HG03439 (cell line): Measurements from ENCODE around the gene ZNF724.
A peak's percentile ranks its signal among the peaks of the same experiment; 100 is the strongest.
"Not testable (repeated sequence)": the region's sequence is repeated elsewhere in the genome, so short reads cannot be mapped to it uniquely, and the experiment has no call there.

ENCODE experiments used
- ATAC-seq: cut with Tn5 transposase; IDR thresholded peaks from one replicate; pipeline ENCODE4 v1.9.1; 2021; ENCODE audit warnings: mild to moderate bottlenecking, moderate library complexity; ENCODE audit not compliant: unreplicated experiment

Gene ZNF724

GRCh38 chr19:23249911-23250649, at the start of gene ZNF724:
Gene ZNF724 (minus strand): TSS chr19:23250394. CDS start chr19:23250242, 152 bp downstream.
- peak; percentile 98 for ATAC-seq

GRCh38 chr19:23294141-23294540, 43.9 kb upstream of the ZNF724 start:
- no peak for ATAC-seq

GRCh38 chr19:23289966-23290365, 39.8 kb upstream of the ZNF724 start:
- not testable (repeated sequence) for ATAC-seq

GRCh38 chr19:23287620-23288019, 37.4 kb upstream of the ZNF724 start:
- no peak for ATAC-seq

GRCh38 chr19:23286477-23286876, 36.3 kb upstream of the ZNF724 start:
- ATAC-seq: no peak

DNA sequence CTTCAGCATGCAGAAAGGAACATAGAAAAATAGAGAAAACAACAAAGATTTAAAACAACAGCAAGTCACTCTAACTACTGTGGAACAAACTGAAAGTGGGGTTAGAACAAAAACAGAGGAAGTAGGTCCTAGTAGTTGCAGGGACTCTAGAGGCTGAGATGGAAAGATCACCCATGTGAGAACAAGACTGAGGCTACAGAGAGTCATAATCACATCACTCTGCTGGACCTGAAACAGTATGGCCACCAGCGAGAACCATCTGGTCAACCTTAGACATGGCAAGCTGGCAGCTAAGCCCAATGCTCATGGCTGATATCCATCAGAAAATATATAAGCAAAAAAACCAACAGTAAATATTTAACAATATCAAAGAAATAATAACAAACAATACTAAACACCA, 35.8 kb upstream of the ZNF724 start:
- no peak for ATAC-seq

DNA sequence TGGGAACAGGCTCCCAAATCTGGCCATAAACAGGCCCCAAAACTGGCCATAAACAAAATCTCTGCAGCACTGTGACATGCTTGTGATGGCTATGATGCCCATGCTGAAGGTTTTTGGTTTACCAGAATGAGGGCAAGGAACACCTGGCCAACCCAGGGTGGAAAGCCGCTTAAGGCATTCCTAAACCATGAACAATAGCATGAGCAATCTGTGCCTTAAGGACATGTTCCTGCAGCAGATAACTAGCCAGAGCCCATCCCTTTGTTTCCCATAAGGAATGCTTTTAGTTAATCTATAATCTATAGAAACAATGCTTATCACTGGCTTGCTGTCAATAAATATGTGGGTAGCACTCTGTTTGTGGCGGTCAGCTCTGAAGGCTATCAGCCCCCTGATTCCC, 35.1 kb upstream of the ZNF724 start:
- not testable (repeated sequence) for ATAC-seq

GRCh38 chr19:23283925-23284324, 33.7 kb upstream of the ZNF724 start:
- no peak for ATAC-seq

- ATAC-seq: no peak
These were observed 31.6 kb upstream of the ZNF724 start for GRCh38 chr19:23281663-23282276.

- ATAC-seq: not testable (repeated sequence)
These were observed 27.9 kb upstream of the ZNF724 start for GRCh38 chr19:23278118-23278517.

DNA sequence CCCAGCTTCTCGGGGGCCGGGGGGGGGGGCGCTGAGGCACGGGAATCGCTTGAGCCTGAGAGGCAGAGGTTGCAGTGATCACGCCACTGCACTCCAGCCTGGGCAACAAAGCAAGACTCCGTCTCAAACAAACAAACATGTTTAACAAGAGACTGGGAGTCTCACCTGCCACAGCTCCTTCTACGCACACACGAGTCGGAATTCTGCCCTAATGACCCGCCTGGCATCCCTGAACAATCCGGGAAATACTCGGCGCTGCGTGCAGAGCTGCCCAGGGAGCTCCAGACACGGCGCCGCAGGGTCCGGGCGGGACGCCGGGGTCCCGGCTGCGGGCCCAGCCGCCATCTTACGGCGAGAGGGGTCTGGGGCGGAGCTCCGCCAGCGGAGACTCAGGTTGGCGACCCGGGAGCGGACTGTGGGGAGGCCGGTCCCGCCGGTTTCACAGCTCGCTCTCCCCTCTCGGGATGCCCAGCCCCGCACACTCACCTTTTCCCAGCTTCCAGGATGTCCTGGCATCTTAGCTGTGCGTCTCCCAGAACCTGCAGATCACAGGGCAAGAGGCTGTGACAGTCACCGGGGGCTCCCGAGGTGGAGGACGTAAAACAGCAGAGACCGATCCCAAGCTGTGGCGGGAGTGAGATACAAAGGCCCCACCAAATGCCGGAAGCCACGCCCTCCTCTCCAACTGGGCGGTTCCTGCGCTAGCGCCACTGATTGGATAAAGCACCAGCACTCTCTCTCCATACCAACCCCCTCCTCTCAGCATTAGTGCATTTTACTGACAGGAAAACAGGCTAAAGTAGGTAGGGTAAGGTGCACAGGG, 23.6 kb upstream of the ZNF724 start:
- peak; percentile 99 for ATAC-seq

DNA sequence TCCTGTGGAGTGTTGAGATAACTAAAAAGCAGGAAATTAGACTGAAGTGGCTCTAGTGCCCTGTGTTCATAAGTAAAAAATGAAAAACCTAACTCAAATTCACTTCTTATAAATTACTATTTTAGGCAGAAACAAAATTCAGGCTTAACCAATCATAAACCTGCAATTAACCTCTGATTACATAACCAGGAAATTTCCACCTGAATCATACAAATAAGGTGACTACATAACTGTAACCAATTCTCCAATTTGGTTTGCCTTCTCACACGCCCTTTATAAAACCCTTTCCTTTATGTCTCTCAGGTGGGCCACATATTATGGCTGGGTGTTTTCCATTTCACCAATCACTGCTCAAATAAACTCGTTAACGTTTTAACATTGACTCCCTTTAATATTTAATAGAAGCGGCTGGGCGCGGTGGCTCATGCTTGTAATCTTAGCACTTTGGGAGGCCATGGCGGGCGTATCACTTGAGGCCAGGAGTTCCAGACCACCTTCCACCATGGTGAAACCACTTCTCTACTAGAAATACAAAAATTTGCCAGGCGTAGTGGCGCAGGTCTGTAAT, 22.9 kb upstream of the ZNF724 start:
- no peak for ATAC-seq

GRCh38 chr19:23263870-23264590, 13.8 kb upstream of the ZNF724 start:
- ATAC-seq: no peak

- no peak for ATAC-seq
These were observed 13.2 kb upstream of the ZNF724 start for GRCh38 chr19:23263396-23263795.

DNA sequence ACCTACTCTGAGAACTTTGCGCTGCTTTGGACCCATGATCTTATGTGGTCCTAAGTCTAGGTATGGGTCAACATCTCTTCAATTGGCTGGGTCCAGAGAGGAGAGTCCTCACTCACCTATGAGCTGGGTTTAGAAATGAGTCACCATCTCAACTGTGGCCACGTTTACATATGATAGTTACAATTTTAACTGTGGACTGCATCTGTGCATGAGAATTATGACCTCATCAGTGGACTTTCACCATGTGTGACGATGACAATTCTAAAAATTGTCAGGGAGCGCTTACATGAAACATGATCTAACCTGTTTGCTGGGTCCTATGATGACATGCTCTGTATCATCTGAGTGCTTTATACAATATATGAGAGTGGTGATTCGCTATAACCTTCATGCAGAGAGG, 12.7 kb upstream of the ZNF724 start:
- no peak for ATAC-seq

- no peak for ATAC-seq
These were observed 11.4 kb upstream of the ZNF724 start for GRCh38 chr19:23261496-23262020.

DNA sequence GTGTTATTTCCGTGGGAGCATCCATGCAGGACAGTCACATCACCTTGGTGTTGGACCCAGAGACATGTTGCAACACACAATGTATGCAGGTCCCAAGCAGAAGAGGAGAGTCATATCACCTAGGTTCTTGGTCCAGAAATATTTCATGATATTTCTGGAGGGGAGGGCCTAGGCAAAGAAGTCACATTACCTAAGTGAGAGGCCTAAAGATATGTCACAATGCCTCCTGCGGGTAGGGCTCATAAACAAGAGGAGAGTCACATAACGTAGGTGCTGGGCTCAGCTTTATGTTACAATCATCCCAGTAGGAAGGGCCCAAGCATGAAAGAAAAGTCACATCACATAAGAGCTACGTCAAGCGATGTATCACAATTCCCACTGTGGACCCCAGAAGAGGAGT, 10.8 kb upstream of the ZNF724 start:
- no peak for ATAC-seq

- ATAC-seq: no peak
These were observed 9.8 kb upstream of the ZNF724 start for GRCh38 chr19:23259961-23260360.

DNA sequence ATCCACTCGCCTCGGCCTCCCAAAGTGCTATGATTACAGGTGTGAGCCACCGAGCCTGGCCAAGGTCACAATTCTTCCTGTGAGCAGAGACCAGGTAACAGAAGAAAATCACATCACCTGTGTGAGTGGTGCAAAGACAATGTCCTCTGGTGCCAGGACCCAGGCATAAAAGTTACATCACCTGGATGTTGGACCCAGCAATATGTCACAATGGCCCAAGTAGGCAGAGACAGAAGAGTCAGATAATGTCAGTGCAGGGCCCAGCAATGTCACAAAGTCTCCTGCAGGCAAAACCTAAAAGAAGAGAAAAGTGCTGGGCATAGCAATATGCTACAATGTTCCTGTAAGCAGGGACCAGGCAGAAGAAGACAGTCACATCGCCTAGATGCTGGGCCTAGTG, 5.5 kb upstream of the ZNF724 start:
- no peak for ATAC-seq

- no peak for ATAC-seq
These were observed 4.1 kb upstream of the ZNF724 start for GRCh38 chr19:23254141-23254910.
